ENCODE data around the gene PCDHGB3. TPM values are rescaled to one million over a fixed set of nuclear protein-coding genes. Genes with fewer than 3 reads are reported as not detected.
"Not testable (repeated sequence)": the region's sequence is repeated elsewhere in the genome, so short reads cannot be mapped to it uniquely, and the experiment has no call there.

Gene PCDHGB3
- total RNA-seq, 1 donor, result 6.2 TPM

GRCh38 chr5:141371572-141372475, 1.8 kb downstream of the PCDHGB3 start:
- H3K4me1 ChIP-seq (ENCODE audit: insufficient read depth, low read length), result no peaks in the 10 kb centered on the region
- TF ChIP-seq, protein P1, sequence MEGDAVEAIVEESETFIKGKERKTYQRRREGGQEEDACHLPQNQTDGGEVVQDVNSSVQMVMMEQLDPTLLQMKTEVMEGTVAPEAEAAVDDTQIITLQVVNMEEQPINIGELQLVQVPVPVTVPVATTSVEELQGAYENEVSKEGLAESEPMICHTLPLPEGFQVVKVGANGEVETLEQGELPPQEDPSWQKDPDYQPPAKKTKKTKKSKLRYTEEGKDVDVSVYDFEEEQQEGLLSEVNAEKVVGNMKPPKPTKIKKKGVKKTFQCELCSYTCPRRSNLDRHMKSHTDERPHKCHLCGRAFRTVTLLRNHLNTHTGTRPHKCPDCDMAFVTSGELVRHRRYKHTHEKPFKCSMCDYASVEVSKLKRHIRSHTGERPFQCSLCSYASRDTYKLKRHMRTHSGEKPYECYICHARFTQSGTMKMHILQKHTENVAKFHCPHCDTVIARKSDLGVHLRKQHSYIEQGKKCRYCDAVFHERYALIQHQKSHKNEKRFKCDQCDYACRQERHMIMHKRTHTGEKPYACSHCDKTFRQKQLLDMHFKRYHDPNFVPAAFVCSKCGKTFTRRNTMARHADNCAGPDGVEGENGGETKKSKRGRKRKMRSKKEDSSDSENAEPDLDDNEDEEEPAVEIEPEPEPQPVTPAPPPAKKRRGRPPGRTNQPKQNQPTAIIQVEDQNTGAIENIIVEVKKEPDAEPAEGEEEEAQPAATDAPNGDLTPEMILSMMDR (IDR thresholded peaks at IDR 0.05; ENCODE audit: extremely low read depth, low read depth, low read length), result no peak
- peaks cover 25% of the 10 kb centered on the region for H3K27me3 ChIP-seq (ENCODE audit: insufficient read depth, low read length)
- H4K20me1 ChIP-seq (ENCODE audit: insufficient read depth, low read length), result no peaks in the 10 kb centered on the region
- no peaks in the 10 kb centered on the region for H3K79me2 ChIP-seq (ENCODE audit: insufficient read depth, low read length)
- H3K36me3 ChIP-seq (ENCODE audit: insufficient read depth, low read length), result no peaks in the 10 kb centered on the region
- no peak for DNase-seq (ENCODE audit: insufficient read length, low spot score, missing footprints)
- no peak overlapping the region for H3K27ac ChIP-seq (ENCODE audit: low read depth, low read length)
- no peak overlapping the region for H3K4me2 ChIP-seq (ENCODE audit: insufficient read depth, low read length)
- no peak overlapping the region for H2AFZ ChIP-seq (ENCODE audit: low read length)
- peaks cover 8% of the 10 kb centered on the region for H3K9me3 ChIP-seq (ENCODE audit: low read depth, low read length)
- no peak overlapping the region for H3K4me3 ChIP-seq (ENCODE audit: insufficient read depth, low read length)

GRCh38 chr5:141373673-141374317, 3.8 kb downstream of the PCDHGB3 start, which contains the start of gene PCDHGA6:
Gene PCDHGA6 (plus strand): TSS chr5:141373891. CDS start chr5:141374084, 193 bp downstream.
- Histone ChIP-seq H3K36me3 (ENCODE audit: insufficient read depth, low read length) (no peaks in the 10 kb centered on the region), H3K4me3 (ENCODE audit: insufficient read depth, low read length) (peak within 1 kb of the TSS; percentile 68), H3K4me1 (ENCODE audit: insufficient read depth, low read length) (no peaks in the 10 kb centered on the region), H3K79me2 (ENCODE audit: insufficient read depth, low read length) (no peaks in the 10 kb centered on the region), H2AFZ (ENCODE audit: low read length) (peak within 1 kb of the TSS; percentile 55), H3K27me3 (ENCODE audit: insufficient read depth, low read length) (peaks cover 16% of the 10 kb centered on the region), H3K9me3 (ENCODE audit: low read depth, low read length) (peaks cover 8% of the 10 kb centered on the region), H3K4me2 (ENCODE audit: insufficient read depth, low read length) (peak within 1 kb of the TSS; percentile 21), H3K27ac (ENCODE audit: low read depth, low read length) (no peak within 1 kb of the TSS), H4K20me1 (ENCODE audit: insufficient read depth, low read length) (no peaks in the 10 kb centered on the region)
- TF ChIP-seq, protein P1 (IDR thresholded peaks at IDR 0.05; ENCODE audit: extremely low read depth, low read depth, low read length), result peak; percentile 61
- DNase-seq (ENCODE audit: insufficient read length, low spot score, missing footprints), result peak; percentile 84

- Histone ChIP-seq H4K20me1 (ENCODE audit: insufficient read depth, low read length) (no peaks in the 10 kb centered on the region), H3K79me2 (ENCODE audit: insufficient read depth, low read length) (no peaks in the 10 kb centered on the region), H3K4me3 (ENCODE audit: insufficient read depth, low read length) (peak overlapping the region; percentile 68), H3K36me3 (ENCODE audit: insufficient read depth, low read length) (no peaks in the 10 kb centered on the region), H3K9me3 (ENCODE audit: low read depth, low read length) (peaks cover 8% of the 10 kb centered on the region), H3K27me3 (ENCODE audit: insufficient read depth, low read length) (peaks cover 16% of the 10 kb centered on the region), H2AFZ (ENCODE audit: low read length) (no peak overlapping the region), H3K27ac (ENCODE audit: low read depth, low read length) (no peak overlapping the region), H3K4me2 (ENCODE audit: insufficient read depth, low read length) (peak overlapping the region; percentile 21), H3K4me1 (ENCODE audit: insufficient read depth, low read length) (no peaks in the 10 kb centered on the region)
- no peak for DNase-seq (ENCODE audit: insufficient read length, low spot score, missing footprints)
- TF ChIP-seq, protein P1 (IDR thresholded peaks at IDR 0.05; ENCODE audit: extremely low read depth, low read depth, low read length), result no peak
Observed at GRCh38 chr5:141374627-141375026, 4.6 kb downstream of the PCDHGB3 start.

DNA sequence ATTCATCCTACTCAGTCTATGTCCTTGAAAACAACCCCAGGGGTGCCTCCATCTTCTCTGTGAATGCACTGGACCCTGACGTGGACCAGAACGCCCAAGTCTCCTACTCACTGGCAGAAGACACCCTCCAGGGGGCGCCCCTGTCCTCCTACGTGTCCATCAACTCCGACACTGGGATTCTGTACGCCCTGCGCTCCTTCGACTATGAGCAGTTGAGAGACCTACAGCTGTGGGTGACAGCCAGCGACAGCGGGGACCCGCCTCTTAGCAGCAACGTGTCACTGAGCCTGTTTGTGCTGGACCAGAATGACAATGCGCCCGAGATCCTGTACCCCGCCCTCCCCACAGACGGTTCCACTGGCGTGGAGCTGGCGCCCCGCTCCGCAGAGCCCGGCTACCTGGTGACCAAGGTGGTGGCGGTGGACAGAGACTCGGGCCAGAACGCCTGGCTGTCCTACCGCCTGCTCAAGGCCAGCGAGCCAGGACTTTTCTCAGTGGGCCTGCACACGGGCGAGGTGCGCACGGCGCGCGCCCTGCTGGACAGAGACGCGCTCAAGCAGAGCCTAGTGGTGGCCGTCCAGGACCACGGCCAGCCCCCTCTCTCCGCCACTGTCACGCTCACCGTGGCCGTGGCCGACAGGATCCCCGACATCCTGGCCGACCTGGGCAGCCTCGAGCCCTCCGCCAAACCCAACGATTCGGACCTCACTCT, 5.6 kb downstream of the PCDHGB3 start:
- H3K9me3 ChIP-seq (ENCODE audit: low read depth, low read length); H3K4me1 ChIP-seq (ENCODE audit: insufficient read depth, low read length); H3K4me2 ChIP-seq (ENCODE audit: insufficient read depth, low read length); H4K20me1 ChIP-seq (ENCODE audit: insufficient read depth, low read length); H2AFZ ChIP-seq (ENCODE audit: low read length); H3K36me3 ChIP-seq (ENCODE audit: insufficient read depth, low read length); H3K79me2 ChIP-seq (ENCODE audit: insufficient read depth, low read length); H3K27ac ChIP-seq (ENCODE audit: low read depth, low read length); DNase-seq (ENCODE audit: insufficient read length, low spot score, missing footprints); H3K4me3 ChIP-seq (ENCODE audit: insufficient read depth, low read length): not testable (repeated sequence)
- H3K27me3 ChIP-seq (ENCODE audit: insufficient read depth, low read length), result peaks cover 15% of the 10 kb centered on the region
